Tibial nerve (tissue), 4 donors: Measurements from ENCODE around the gene TPSG1.

Source experiments
- CTCF ChIP-seq, 5 experiments: fragments of 200-600 bp in 3 of 5; fragments of 450-650 bp in 2 of 5; sonication (generic) in 3 of 5; IDR thresholded peaks; one replicate each; pipeline ENCODE4 v1.5.1; 2016 to 2019; ENCODE audit warnings: antibody characterized with exemption in 5 of 5, mild to moderate bottlenecking in 3 of 5, moderate library complexity in 2 of 5
- EP300 ChIP-seq, 2 donors: sonication (generic); formaldehyde crosslinking; IDR thresholded peaks; one replicate each; pipeline ENCODE4 v1.6.1; 2017; ENCODE audit warnings: antibody characterized with exemption in 2 of 2, mild to moderate bottlenecking in 1 of 2
- POLR2A ChIP-seq, 2 donors: fragments of 450-650 bp; IDR thresholded peaks; one replicate each; pipeline ENCODE4 v1.6.1; 2017; ENCODE audit warnings: antibody characterized with exemption in 2 of 2, mild to moderate bottlenecking in 2 of 2, moderate library complexity in 2 of 2

- no peak for TF ChIP-seq CTCF (IDR thresholded peaks at IDR 0.05)
- TF ChIP-seq EP300 (IDR thresholded peaks at IDR 0.05): no peak
- no peak for TF ChIP-seq POLR2A (IDR thresholded peaks at IDR 0.05)
Measured at GRCh38 chr16:1200014-1200627, 24.9 kb downstream of the TPSG1 start.
